GM13976 (cell line): ENCODE measurements around the gene CFAP251.

Experiments used
- DNase-seq: peaks from one replicate; pipeline ENCODE4 v3.0.0; 2012; ENCODE audit warnings: low spot score
- CTCF ChIP-seq: IDR thresholded peaks from 2 replicates; pipeline ENCODE4 v1.5.1; 2012; ENCODE audit warnings: borderline replicate concordance, mild to moderate bottlenecking; ENCODE audit not compliant: insufficient read depth; ENCODE audit errors: extremely low read depth, missing control alignments, control extremely low read depth
- in situ Hi-C: fragments of 300-500 bp; cut with MboI; formaldehyde crosslinking; loops from one replicate; pipeline ENCODE4 v1.12.0; 2022; ENCODE audit warnings: low sequenced_read_pairs, mixed read lengths, inconsistent platforms; ENCODE audit not compliant: unreplicated experiment

The CFAP251 gene

GRCh38 chr12:122052285-122052684, 133.9 kb downstream of the CFAP251 start:
- no peak for TF ChIP-seq CTCF
- no peak for DNase-seq
- in situ Hi-C loops, result no loop called here
